Esophagus muscularis mucosa (tissue), 4 donors: ENCODE data around the gene LCK. TPM values are rescaled to one million over a fixed set of nuclear protein-coding genes. Genes with fewer than 3 reads are reported as not detected.

Experiments used
- DNase-seq: peaks from one replicate; pipeline ENCODE4 v3.0.0-alpha.2; 2017; ENCODE audit errors: extremely low spot score
- H3K27ac ChIP-seq, 4 donors: fragments of 200-600 bp; sonication (generic); replicated peaks in 1 of 4; 1 replicate in 3 of 4; 2 replicates in 1 of 4; pipeline ENCODE4 v1.5.1; 2016 to 2019; ENCODE audit warnings: mild to moderate bottlenecking in 1 of 4
- H3K27me3 ChIP-seq, 4 donors: fragments of 200-600 bp; sonication (generic); one replicate each; pipeline versions ENCODE4 v1.5.1 to v1.6.0; 2016 to 2019
- H3K36me3 ChIP-seq, 4 donors: fragments of 200-600 bp; sonication (generic); one replicate each; pipeline ENCODE4 v1.5.1; 2016 to 2019
- H3K4me1 ChIP-seq, 4 donors: fragments of 200-600 bp; sonication (generic); one replicate each; pipeline ENCODE4 v1.5.1; 2016 to 2019
- H3K4me3 ChIP-seq, 4 donors: fragments of 200-600 bp; sonication (generic); 1 replicate in 2 of 4; 2 replicates in 2 of 4; pipeline ENCODE4 v1.5.1; 2016 to 2019; ENCODE audit warnings: mild to moderate bottlenecking in 4 of 4, moderate library complexity in 1 of 4
- H3K9me3 ChIP-seq, 4 donors: fragments of 200-600 bp; sonication (generic); 1 replicate in 3 of 4; 2 replicates in 1 of 4; pipeline ENCODE4 v1.5.1; 2016 to 2019
- EP300 ChIP-seq: sonication (generic); formaldehyde crosslinking; IDR thresholded peaks from one replicate; pipeline ENCODE4 v1.6.1; 2017; ENCODE audit warnings: antibody characterized with exemption
- POLR2A ChIP-seq: fragments of 450-650 bp; IDR thresholded peaks from one replicate; pipeline ENCODE4 v1.6.1; 2017; ENCODE audit warnings: antibody characterized with exemption, moderate library complexity, mild to moderate bottlenecking, low read depth
- POLR2AphosphoS5 ChIP-seq, 2 donors: sonication (generic); formaldehyde crosslinking; IDR thresholded peaks; one replicate each; pipeline ENCODE4 v1.6.1; 2017; ENCODE audit warnings: antibody characterized with exemption in 2 of 2
- WGBS: methylation state at CpG from one replicate; pipeline ENCODE4 v1.1.5; 2018; 5-methylcytosine and 5-hydroxymethylcytosine counted together
- intact Hi-C: fragments of 100-400 bp; cut with DNase I; formaldehyde crosslinking; loops from one replicate; pipeline ENCODE4 v1.15.1; 2023
- total RNA-seq, 4 donors: library from RNA; depleted of rRNA; stranded (reverse); fragments of >200 nt; gene quantifications; one replicate each; pipeline versions ENCODE4 v1.1.0 to v1.2.1, GENCODE V29; 2016
- TF ChIP-seq, protein P1 (sequence below), 3 experiments: fragments of 200-600 bp in 2 of 3; fragments of 450-650 bp in 1 of 3; sonication (generic) in 2 of 3; IDR thresholded peaks; one replicate each; pipeline ENCODE4 v1.5.1; 2017 to 2019; ENCODE audit warnings: antibody characterized with exemption in 3 of 3, mild to moderate bottlenecking in 2 of 3, moderate library complexity in 1 of 3

The LCK gene
- total RNA-seq, 4 donors from 2014 or later = 0.42 to 2.8 (median 1.1) TPM

DNA sequence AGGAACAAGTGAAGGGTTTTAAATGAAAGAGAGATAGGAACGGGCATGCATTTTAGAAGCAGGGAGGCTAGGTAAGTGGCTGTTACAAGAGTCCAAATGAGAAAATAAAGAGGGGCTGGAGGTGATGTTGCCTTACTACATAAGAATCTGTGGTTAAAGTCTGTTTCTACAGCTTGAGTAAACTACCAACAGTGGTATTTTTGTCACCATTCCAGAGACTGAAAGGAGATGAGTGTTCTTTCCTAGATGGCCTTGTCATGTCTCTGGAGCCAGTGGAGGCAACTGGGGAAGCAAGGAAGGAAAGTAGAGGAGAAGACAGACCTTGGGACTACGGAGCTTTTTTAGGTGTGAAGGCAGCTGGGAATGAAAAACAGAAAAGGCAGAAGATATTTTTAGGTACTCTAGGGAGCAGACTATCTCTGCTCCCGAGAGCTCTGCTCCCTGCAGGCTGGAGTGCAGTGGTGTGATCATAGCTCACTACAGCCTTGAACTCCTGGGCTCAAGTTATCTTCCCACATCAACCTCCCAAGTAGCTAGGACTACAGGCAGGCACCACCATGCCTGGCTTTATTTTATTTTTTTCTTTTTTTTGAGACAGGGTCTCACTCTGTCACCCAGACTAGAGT lies 53.0 kb downstream of the LCK start:
- no peak for DNase-seq
- H3K36me3 ChIP-seq = peaks cover 32 to 37% (median 34%) of the 10 kb centered on the region in 4 donors

DNA sequence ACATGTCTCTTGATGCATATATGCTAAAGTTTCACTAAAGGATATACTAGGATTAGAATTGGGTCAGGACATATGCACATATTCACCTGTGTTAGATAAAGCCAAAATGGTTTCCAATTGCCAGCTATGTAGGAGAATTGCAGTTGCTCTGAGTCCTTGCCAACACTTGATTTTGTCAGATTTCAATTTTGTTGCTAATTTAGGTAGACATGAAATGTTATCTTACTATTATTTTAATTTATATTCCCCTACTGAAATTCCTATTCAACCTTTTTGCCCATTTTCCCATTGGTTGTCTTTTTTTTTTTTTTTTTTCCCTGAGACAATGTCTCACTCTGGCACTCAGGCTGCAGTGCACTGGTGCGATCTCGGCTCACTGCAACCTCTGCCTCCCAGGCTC lies 54.2 kb downstream of the LCK start:
- no peak overlapping the region for H3K4me3 ChIP-seq
- intact Hi-C loops = no loop called here
- no peaks in the 10 kb centered on the region for H3K27me3 ChIP-seq
- peaks cover 32 to 37% (median 34%) of the 10 kb centered on the region in 4 donors for H3K36me3 ChIP-seq
- 100% methylated on average over 2 of the region's 2 CpGs for WGBS
- no peak for DNase-seq
- no peak overlapping the region for H3K27ac ChIP-seq
- no peaks in the 10 kb centered on the region for H3K9me3 ChIP-seq
- no peak for TF ChIP-seq EP300
- TF ChIP-seq POLR2AphosphoS5 (IDR thresholded peaks at IDR 0.05) = no peak
- TF ChIP-seq, protein P1, sequence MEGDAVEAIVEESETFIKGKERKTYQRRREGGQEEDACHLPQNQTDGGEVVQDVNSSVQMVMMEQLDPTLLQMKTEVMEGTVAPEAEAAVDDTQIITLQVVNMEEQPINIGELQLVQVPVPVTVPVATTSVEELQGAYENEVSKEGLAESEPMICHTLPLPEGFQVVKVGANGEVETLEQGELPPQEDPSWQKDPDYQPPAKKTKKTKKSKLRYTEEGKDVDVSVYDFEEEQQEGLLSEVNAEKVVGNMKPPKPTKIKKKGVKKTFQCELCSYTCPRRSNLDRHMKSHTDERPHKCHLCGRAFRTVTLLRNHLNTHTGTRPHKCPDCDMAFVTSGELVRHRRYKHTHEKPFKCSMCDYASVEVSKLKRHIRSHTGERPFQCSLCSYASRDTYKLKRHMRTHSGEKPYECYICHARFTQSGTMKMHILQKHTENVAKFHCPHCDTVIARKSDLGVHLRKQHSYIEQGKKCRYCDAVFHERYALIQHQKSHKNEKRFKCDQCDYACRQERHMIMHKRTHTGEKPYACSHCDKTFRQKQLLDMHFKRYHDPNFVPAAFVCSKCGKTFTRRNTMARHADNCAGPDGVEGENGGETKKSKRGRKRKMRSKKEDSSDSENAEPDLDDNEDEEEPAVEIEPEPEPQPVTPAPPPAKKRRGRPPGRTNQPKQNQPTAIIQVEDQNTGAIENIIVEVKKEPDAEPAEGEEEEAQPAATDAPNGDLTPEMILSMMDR (IDR thresholded peaks at IDR 0.05) = no peak
- no peak for TF ChIP-seq POLR2A
- peaks cover 0 to 30% (median 20%) of the 10 kb centered on the region in 4 donors for H3K4me1 ChIP-seq

More for the DNA sequence above, 53.0 kb downstream of the LCK start:
- Histone ChIP-seq H3K27me3 (no peaks in the 10 kb centered on the region), H3K9me3 (no peaks in the 10 kb centered on the region), H3K27ac (no peak overlapping the region), H3K4me3 (no peak overlapping the region), H3K4me1 (peaks cover 0 to 18% (median 9%) of the 10 kb centered on the region in 4 donors)
- intact Hi-C loops = no loop called here
- WGBS = 57% methylated on average over 3 of the region's 3 CpGs
- TF ChIP-seq POLR2A = no peak
- TF ChIP-seq EP300 = no peak
- no peak for TF ChIP-seq POLR2AphosphoS5 (IDR thresholded peaks at IDR 0.05)

GRCh38 chr1:32307324-32307723 lies 56.3 kb downstream of the LCK start:
- no peak overlapping the region for H3K4me3 ChIP-seq
- DNase-seq = no peak
- peaks cover 0 to 48% (median 24%) of the 10 kb centered on the region in 4 donors for H3K4me1 ChIP-seq
- H3K36me3 ChIP-seq = peaks cover 30 to 37% (median 33%) of the 10 kb centered on the region in 4 donors
- H3K9me3 ChIP-seq = no peaks in the 10 kb centered on the region
- H3K27ac ChIP-seq = no peak overlapping the region
- no peaks in the 10 kb centered on the region for H3K27me3 ChIP-seq
- intact Hi-C loops = no loop called here
- 81% methylated on average over 2 of the region's 2 CpGs for WGBS
- TF ChIP-seq POLR2A (no peak), EP300 (no peak), POLR2AphosphoS5 (IDR thresholded peaks at IDR 0.05) (no peak)
- TF ChIP-seq, protein P1 (IDR thresholded peaks at IDR 0.05) = no peak

DNA sequence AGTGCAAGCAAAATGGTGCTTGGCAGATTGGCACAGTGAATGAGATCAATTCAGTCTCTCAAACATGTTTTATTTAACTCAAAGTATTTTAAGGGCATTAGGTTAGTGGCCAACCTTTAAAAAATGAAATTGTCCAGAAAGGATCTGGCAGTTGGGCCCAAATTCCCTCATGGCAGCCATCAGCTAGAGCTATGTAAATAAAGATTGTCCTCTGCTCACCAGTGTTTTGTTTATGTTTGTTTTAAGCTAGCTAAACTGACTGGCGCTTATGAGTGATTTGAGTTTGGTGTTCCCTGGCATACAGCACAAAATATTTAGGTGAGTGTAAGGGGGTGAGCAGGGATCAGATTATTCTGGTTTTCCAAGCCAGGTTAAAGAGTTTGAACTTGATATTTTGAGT lies 58.9 kb downstream of the LCK start:
- H3K4me1 ChIP-seq = peaks cover 0 to 34% (median 24%) of the 10 kb centered on the region in 4 donors
- H3K36me3 ChIP-seq = peaks cover 4 to 18% (median 7%) of the 10 kb centered on the region in 4 donors
- no peaks in the 10 kb centered on the region for H3K27me3 ChIP-seq
- intact Hi-C loops = no loop called here
- TF ChIP-seq POLR2AphosphoS5 (IDR thresholded peaks at IDR 0.05) = no peak
- TF ChIP-seq EP300 = no peak
- TF ChIP-seq POLR2A = no peak
- TF ChIP-seq, protein P1 (IDR thresholded peaks at IDR 0.05) = no peak
- DNase-seq = no peak
- no peak overlapping the region for H3K4me3 ChIP-seq
- 63% methylated on average over 1 of the region's 1 CpG for WGBS
- no peak overlapping the region for H3K27ac ChIP-seq
- no peaks in the 10 kb centered on the region for H3K9me3 ChIP-seq

GRCh38 chr1:32311709-32312393 lies 60.8 kb downstream of the LCK start:
- intact Hi-C loops = no loop called here
- Histone ChIP-seq H3K36me3 (peaks cover 3 to 8% (median 5%) of the 10 kb centered on the region in 4 donors), H3K27me3 (no peaks in the 10 kb centered on the region), H3K4me1 (peaks cover 0 to 34% (median 24%) of the 10 kb centered on the region in 4 donors), H3K27ac (no peak overlapping the region), H3K4me3 (no peak overlapping the region), H3K9me3 (no peaks in the 10 kb centered on the region)
- TF ChIP-seq POLR2AphosphoS5 (IDR thresholded peaks at IDR 0.05) (no peak), EP300 (no peak), POLR2A (no peak)
- TF ChIP-seq, protein P1 (IDR thresholded peaks at IDR 0.05) = no peak
- DNase-seq = no peak
- WGBS = 51% methylated on average over 2 of the region's 2 CpGs
